Liver (tissue), 9 donors: ENCODE data around the gene HTR4. TPM values are rescaled to one million over a fixed set of nuclear protein-coding genes. Genes with fewer than 3 reads are reported as not detected.

ENCODE experiments used
- DNase-seq: peaks from one replicate; pipeline ENCODE4 v3.0.0-alpha.2; 2017; ENCODE audit warnings: low spot score
- H3K27ac ChIP-seq, 2 donors: one replicate each; pipeline ENCODE4 v1.7.0; 2013; ENCODE audit warnings: inconsistent platforms in 2 of 2, low read length in 2 of 2, control low read depth in 1 of 2, low read depth in 1 of 2, mild to moderate bottlenecking in 1 of 2
- H3K27me3 ChIP-seq, 4 donors: one replicate each; pipeline versions ENCODE4 v1.6.1 to v1.7.0; 2013; ENCODE audit warnings: low read length in 3 of 4, inconsistent platforms in 1 of 4, mild to moderate bottlenecking in 1 of 4, moderate library complexity in 1 of 4; ENCODE audit not compliant: control insufficient read depth in 4 of 4, insufficient read depth in 4 of 4
- H3K36me3 ChIP-seq, 4 donors: one replicate each; pipeline versions ENCODE4 v1.6.1 to v1.7.0; 2013; ENCODE audit warnings: low read length in 3 of 4, mild to moderate bottlenecking in 3 of 4, low read depth in 1 of 4, moderate library complexity in 1 of 4; ENCODE audit not compliant: control insufficient read depth in 4 of 4, insufficient read depth in 3 of 4
- H3K4me1 ChIP-seq, 4 donors: one replicate each; pipeline versions ENCODE4 v1.6.1 to v1.7.0; 2013; ENCODE audit warnings: low read length in 3 of 4, mild to moderate bottlenecking in 3 of 4, moderate library complexity in 1 of 4; ENCODE audit not compliant: control insufficient read depth in 4 of 4, insufficient read depth in 4 of 4
- H3K4me3 ChIP-seq, 3 donors: one replicate each; pipeline versions ENCODE4 v1.6.1 to v1.7.0; 2013; ENCODE audit warnings: low read length in 3 of 3, control low read depth in 1 of 3, low read depth in 1 of 3, mild to moderate bottlenecking in 1 of 3
- H3K9ac ChIP-seq, 2 donors: one replicate each; pipeline ENCODE4 v1.7.0; 2013; ENCODE audit warnings: low read length in 2 of 2, mild to moderate bottlenecking in 2 of 2, moderate library complexity in 2 of 2, control low read depth in 1 of 2, low read depth in 1 of 2
- H3K9me3 ChIP-seq, 4 donors: one replicate each; pipeline versions ENCODE4 v1.6.1 to v1.7.0; 2013; ENCODE audit warnings: low read length in 3 of 4; ENCODE audit not compliant: control insufficient read depth in 4 of 4
- EGR1 ChIP-seq, 2 donors: IDR thresholded peaks; 2 replicates each; pipeline ENCODE4 v1.6.1; 2016 to 2018; ENCODE audit warnings: antibody characterized with exemption in 2 of 2, low read depth in 2 of 2
- FOXA1 ChIP-seq: IDR thresholded peaks from 2 replicates; pipeline ENCODE4 v1.6.1; 2016; ENCODE audit warnings: antibody characterized with exemption
- FOXA2 ChIP-seq: IDR thresholded peaks from 2 replicates; pipeline ENCODE4 v1.6.1; 2016; ENCODE audit warnings: antibody characterized with exemption
- GABPA ChIP-seq, 2 donors: IDR thresholded peaks in 1 of 2; conservative IDR thresholded peaks in 1 of 2; 2 replicates each; pipeline ENCODE4 v1.6.1; 2016; ENCODE audit warnings: antibody characterized with exemption in 2 of 2, mild to moderate bottlenecking in 1 of 2, moderate library complexity in 1 of 2
- HNF4A ChIP-seq, 2 donors: conservative IDR thresholded peaks; 2 replicates each; pipeline ENCODE4 v1.6.1; 2016; ENCODE audit warnings: antibody characterized with exemption in 2 of 2, mild to moderate bottlenecking in 2 of 2
- HNF4G ChIP-seq: IDR thresholded peaks from 2 replicates; pipeline ENCODE4 v1.6.1; 2016; ENCODE audit warnings: antibody characterized with exemption
- JUND ChIP-seq, 2 donors: IDR thresholded peaks; 2 replicates each; pipeline ENCODE4 v1.6.1; 2016; ENCODE audit warnings: antibody characterized with exemption in 2 of 2
- MAX ChIP-seq: IDR thresholded peaks from 2 replicates; pipeline ENCODE4 v1.6.1; 2016; ENCODE audit warnings: antibody characterized with exemption
- NR2F2 ChIP-seq: IDR thresholded peaks from 2 replicates; pipeline ENCODE4 v1.6.1; 2016; ENCODE audit warnings: antibody characterized with exemption
- RAD21 ChIP-seq, 2 donors: IDR thresholded peaks; 2 replicates each; pipeline ENCODE4 v1.6.1; 2016; ENCODE audit warnings: antibody characterized with exemption in 2 of 2, mild to moderate bottlenecking in 2 of 2
- RXRA ChIP-seq, 2 donors: IDR thresholded peaks; 2 replicates each; pipeline ENCODE4 v1.6.1; 2017 to 2018; ENCODE audit warnings: antibody characterized with exemption in 2 of 2, mild to moderate bottlenecking in 1 of 2
- SP1 ChIP-seq: IDR thresholded peaks from 2 replicates; pipeline ENCODE4 v1.6.1; 2018; ENCODE audit warnings: antibody characterized with exemption, mild to moderate bottlenecking
- TAF1 ChIP-seq: conservative IDR thresholded peaks from 2 replicates; pipeline ENCODE4 v1.6.1; 2016; ENCODE audit warnings: antibody characterized with exemption, mild to moderate bottlenecking
- YY1 ChIP-seq: IDR thresholded peaks from 2 replicates; pipeline ENCODE4 v1.6.1; 2016; ENCODE audit warnings: antibody characterized with exemption, mild to moderate bottlenecking
- ZBTB33 ChIP-seq: IDR thresholded peaks from 2 replicates; pipeline ENCODE4 v1.6.1; 2016; ENCODE audit warnings: antibody characterized with exemption
- WGBS: extraction: QIAGEN DNeasy Blood & Tissue Kit; methylation state at CpG from one replicate; pipeline ENCODE4 v1.1.7; 2013; 5-methylcytosine and 5-hydroxymethylcytosine counted together
- polyA plus RNA-seq, 2 donors: library from polyadenylated mRNA; stranded (reverse) in 1 of 2; unstranded in 1 of 2; fragments of 200-250 nt in 1 of 2; fragments of >200 nt in 1 of 2; fragmentation: Nextera tagmentation in 1 of 2; extraction: Ambion mirVana in 1 of 2; gene quantifications; one replicate each; pipeline versions ENCODE4 v1.2.1 to v1.2.3, GENCODE V29; 2013 to 2015
- total RNA-seq, 2 donors: library from RNA; depleted of rRNA; stranded (reverse); fragments of >200 nt; gene quantifications; one replicate each; pipeline ENCODE4 v1.2.3, GENCODE V29; 2014
- TF ChIP-seq, protein P1 (sequence below): fragments of 150-350 bp; IDR thresholded peaks from 2 replicates; pipeline ENCODE4 v1.5.1; 2017; ENCODE audit warnings: improper control_type of control experiment, low read depth, low read length; ENCODE audit not compliant: missing input control
- TF ChIP-seq, protein P2 (sequence below): IDR thresholded peaks from 2 replicates; pipeline ENCODE4 v1.6.1; 2016; ENCODE audit warnings: antibody characterized with exemption, mild to moderate bottlenecking
- TF ChIP-seq, protein P3 (sequence below): IDR thresholded peaks from 2 replicates; pipeline ENCODE4 v1.6.1; 2016; ENCODE audit warnings: antibody characterized with exemption
- donor health status: healthy.
- donor health status: healthy.
- donor health status: healthy.
- donor health status: healthy.
- donor health status: healthy.

The HTR4 gene
- total and polyA plus RNA-seq, 4 donors, result 0.19 to 2.4 (median 0.98) TPM

DNA sequence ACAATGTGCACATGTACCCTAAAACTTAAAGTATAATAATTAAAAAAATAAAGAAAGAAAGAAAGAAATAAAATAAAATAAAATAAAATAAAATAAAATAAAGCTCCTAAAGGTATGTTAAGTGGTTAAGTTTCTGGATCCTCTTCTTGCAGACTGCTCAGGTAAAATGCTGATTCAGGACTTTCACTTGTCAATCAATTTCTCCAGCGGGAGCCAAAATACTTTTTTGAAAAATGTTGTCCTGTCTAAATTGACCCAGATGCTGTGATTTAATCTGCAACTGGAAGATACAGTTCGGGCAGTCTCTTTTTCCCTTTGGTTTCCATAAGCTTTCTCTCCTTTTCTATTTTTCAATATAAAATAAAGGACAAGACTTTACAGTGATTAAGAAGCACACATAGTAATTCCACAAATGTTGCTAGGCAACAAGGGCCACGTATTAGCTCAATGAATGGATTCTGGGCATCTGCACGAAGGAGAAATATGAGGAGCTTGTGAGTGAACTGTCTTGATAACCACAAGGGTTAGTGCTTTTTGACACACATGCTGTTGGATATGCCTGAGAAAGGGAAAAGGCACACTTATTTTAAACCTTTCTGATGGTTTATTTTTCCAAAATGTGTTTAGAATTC, 38.6 kb downstream of the HTR4 start:
- TF ChIP-seq MAX (no peak), GABPA (IDR thresholded peaks at IDR 0.05 in 1 of 2, conservative IDR thresholded peaks at IDR 0.05 in 1 of 2) (no peak), RXRA (IDR thresholded peaks at IDR 0.05) (no peak), FOXA1 (no peak), RAD21 (IDR thresholded peaks at IDR 0.05) (no peak), HNF4A (conservative IDR thresholded peaks at IDR 0.05) (no peak), EGR1 (IDR thresholded peaks at IDR 0.05; ENCODE audit: low read depth in 2 of 2) (no peak), HNF4G (no peak), NR2F2 (no peak), JUND (IDR thresholded peaks at IDR 0.05) (no peak), YY1 (no peak), TAF1 (no peak), SP1 (no peak), ZBTB33 (no peak), FOXA2 (no peak)
- TF ChIP-seq, protein P1, sequence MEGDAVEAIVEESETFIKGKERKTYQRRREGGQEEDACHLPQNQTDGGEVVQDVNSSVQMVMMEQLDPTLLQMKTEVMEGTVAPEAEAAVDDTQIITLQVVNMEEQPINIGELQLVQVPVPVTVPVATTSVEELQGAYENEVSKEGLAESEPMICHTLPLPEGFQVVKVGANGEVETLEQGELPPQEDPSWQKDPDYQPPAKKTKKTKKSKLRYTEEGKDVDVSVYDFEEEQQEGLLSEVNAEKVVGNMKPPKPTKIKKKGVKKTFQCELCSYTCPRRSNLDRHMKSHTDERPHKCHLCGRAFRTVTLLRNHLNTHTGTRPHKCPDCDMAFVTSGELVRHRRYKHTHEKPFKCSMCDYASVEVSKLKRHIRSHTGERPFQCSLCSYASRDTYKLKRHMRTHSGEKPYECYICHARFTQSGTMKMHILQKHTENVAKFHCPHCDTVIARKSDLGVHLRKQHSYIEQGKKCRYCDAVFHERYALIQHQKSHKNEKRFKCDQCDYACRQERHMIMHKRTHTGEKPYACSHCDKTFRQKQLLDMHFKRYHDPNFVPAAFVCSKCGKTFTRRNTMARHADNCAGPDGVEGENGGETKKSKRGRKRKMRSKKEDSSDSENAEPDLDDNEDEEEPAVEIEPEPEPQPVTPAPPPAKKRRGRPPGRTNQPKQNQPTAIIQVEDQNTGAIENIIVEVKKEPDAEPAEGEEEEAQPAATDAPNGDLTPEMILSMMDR, result no peak
- TF ChIP-seq, protein P2, sequence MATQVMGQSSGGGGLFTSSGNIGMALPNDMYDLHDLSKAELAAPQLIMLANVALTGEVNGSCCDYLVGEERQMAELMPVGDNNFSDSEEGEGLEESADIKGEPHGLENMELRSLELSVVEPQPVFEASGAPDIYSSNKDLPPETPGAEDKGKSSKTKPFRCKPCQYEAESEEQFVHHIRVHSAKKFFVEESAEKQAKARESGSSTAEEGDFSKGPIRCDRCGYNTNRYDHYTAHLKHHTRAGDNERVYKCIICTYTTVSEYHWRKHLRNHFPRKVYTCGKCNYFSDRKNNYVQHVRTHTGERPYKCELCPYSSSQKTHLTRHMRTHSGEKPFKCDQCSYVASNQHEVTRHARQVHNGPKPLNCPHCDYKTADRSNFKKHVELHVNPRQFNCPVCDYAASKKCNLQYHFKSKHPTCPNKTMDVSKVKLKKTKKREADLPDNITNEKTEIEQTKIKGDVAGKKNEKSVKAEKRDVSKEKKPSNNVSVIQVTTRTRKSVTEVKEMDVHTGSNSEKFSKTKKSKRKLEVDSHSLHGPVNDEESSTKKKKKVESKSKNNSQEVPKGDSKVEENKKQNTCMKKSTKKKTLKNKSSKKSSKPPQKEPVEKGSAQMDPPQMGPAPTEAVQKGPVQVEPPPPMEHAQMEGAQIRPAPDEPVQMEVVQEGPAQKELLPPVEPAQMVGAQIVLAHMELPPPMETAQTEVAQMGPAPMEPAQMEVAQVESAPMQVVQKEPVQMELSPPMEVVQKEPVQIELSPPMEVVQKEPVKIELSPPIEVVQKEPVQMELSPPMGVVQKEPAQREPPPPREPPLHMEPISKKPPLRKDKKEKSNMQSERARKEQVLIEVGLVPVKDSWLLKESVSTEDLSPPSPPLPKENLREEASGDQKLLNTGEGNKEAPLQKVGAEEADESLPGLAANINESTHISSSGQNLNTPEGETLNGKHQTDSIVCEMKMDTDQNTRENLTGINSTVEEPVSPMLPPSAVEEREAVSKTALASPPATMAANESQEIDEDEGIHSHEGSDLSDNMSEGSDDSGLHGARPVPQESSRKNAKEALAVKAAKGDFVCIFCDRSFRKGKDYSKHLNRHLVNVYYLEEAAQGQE, result no peak
- TF ChIP-seq, protein P3, sequence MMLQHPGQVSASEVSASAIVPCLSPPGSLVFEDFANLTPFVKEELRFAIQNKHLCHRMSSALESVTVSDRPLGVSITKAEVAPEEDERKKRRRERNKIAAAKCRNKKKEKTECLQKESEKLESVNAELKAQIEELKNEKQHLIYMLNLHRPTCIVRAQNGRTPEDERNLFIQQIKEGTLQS, result no peak
- Histone ChIP-seq H3K27ac (no peak overlapping the region), H3K27me3 (no peaks in the 10 kb centered on the region), H3K36me3 (no peaks in the 10 kb centered on the region), H3K4me3 (no peak overlapping the region), H3K9me3 (no peaks in the 10 kb centered on the region), H3K9ac (no peak overlapping the region), H3K4me1 (no peaks in the 10 kb centered on the region)
- WGBS, result 65% methylated on average over 4 of the region's 4 CpGs
- DNase-seq, result no peak
